Trophoblast cell (in vitro differentiated cells and primary cell): ENCODE data around the gene NPAS1.

Experiments used
- DNase-seq, 2 donors: peaks; one replicate each; pipeline ENCODE4 v3.0.0-alpha.2; 2016
- H2AFZ ChIP-seq: 2 replicates; pipeline ENCODE4 v1.6.1; 2013; ENCODE audit warnings: low read length, moderate library complexity, mild to moderate bottlenecking; ENCODE audit not compliant: insufficient read depth, poor library complexity
- H2AK5ac ChIP-seq: 2 replicates; pipeline ENCODE4 v1.6.1; 2013; ENCODE audit warnings: mild to moderate bottlenecking, low read length
- H2BK120ac ChIP-seq: 2 replicates; pipeline ENCODE4 v1.6.1; 2013; ENCODE audit warnings: low read length, mild to moderate bottlenecking, moderate library complexity; ENCODE audit not compliant: insufficient read depth, poor library complexity
- H2BK12ac ChIP-seq: 2 replicates; pipeline ENCODE4 v1.6.1; 2013; ENCODE audit warnings: mild to moderate bottlenecking, low read length, moderate library complexity
- H2BK5ac ChIP-seq: 2 replicates; pipeline ENCODE4 v1.6.1; 2013; ENCODE audit warnings: low read length, low read depth, moderate library complexity, mild to moderate bottlenecking; ENCODE audit not compliant: poor library complexity
- H3K14ac ChIP-seq: 2 replicates; pipeline ENCODE4 v1.6.1; 2013; ENCODE audit warnings: mild to moderate bottlenecking, low read length
- H3K18ac ChIP-seq: 2 replicates; pipeline ENCODE4 v1.6.1; 2013; ENCODE audit warnings: mild to moderate bottlenecking, low read length
- H3K23ac ChIP-seq: 2 replicates; pipeline ENCODE4 v1.6.1; 2013; ENCODE audit warnings: low read length
- H3K27ac ChIP-seq: 2 replicates; pipeline ENCODE4 v1.5.1; 2013; ENCODE audit warnings: low read depth, mild to moderate bottlenecking, inconsistent platforms, low read length, moderate library complexity
- H3K27me3 ChIP-seq: 2 replicates; pipeline ENCODE4 v1.6.1; 2013; ENCODE audit warnings: inconsistent platforms, mild to moderate bottlenecking, low read length, moderate library complexity; ENCODE audit not compliant: insufficient read depth
- H3K36me3 ChIP-seq, 2 experiments: 1 replicate in 1 of 2; 2 replicates in 1 of 2; pipeline ENCODE4 v1.6.1; 2013; ENCODE audit warnings: low read length in 2 of 2, mild to moderate bottlenecking in 2 of 2, moderate library complexity in 1 of 2; ENCODE audit not compliant: insufficient read depth in 2 of 2, control insufficient read depth in 1 of 2
- H3K4ac ChIP-seq: 2 replicates; pipeline ENCODE4 v1.6.1; 2013; ENCODE audit warnings: low read depth, mild to moderate bottlenecking, low read length, moderate library complexity
- H3K4me1 ChIP-seq, 2 experiments: 1 replicate in 1 of 2; 2 replicates in 1 of 2; pipeline ENCODE4 v1.6.1; 2013; ENCODE audit warnings: low read length in 2 of 2, mild to moderate bottlenecking in 2 of 2, moderate library complexity in 1 of 2; ENCODE audit not compliant: insufficient read depth in 2 of 2, control insufficient read depth in 1 of 2
- H3K4me2 ChIP-seq: 2 replicates; pipeline ENCODE4 v1.6.1; 2013; ENCODE audit warnings: inconsistent platforms, mild to moderate bottlenecking, low read length, moderate library complexity
- H3K4me3 ChIP-seq: 2 replicates; pipeline ENCODE4 v1.5.1; 2013; ENCODE audit warnings: mild to moderate bottlenecking, low read depth, low read length, inconsistent platforms
- H3K79me1 ChIP-seq: one replicate; pipeline ENCODE4 v1.6.1; 2013; ENCODE audit warnings: low read length
- H3K79me2 ChIP-seq: 2 replicates; pipeline ENCODE4 v1.6.1; 2013; ENCODE audit warnings: low read length, mild to moderate bottlenecking; ENCODE audit not compliant: control insufficient read depth, insufficient read depth, poor library complexity
- H3K9ac ChIP-seq: 2 replicates; pipeline ENCODE4 v1.6.1; 2013; ENCODE audit warnings: mild to moderate bottlenecking, low read length
- H3K9me3 ChIP-seq: 2 replicates; pipeline ENCODE4 v1.6.1; 2013; ENCODE audit warnings: low read depth, mild to moderate bottlenecking, control low read depth, inconsistent platforms, low read length; ENCODE audit not compliant: insufficient read depth
- H4K12ac ChIP-seq: 2 replicates; pipeline ENCODE4 v1.6.1; 2013; ENCODE audit warnings: low read depth, mild to moderate bottlenecking, low read length, moderate library complexity
- H4K8ac ChIP-seq: 2 replicates; pipeline ENCODE4 v1.6.1; 2013; ENCODE audit warnings: low read depth, mild to moderate bottlenecking, low read length, moderate library complexity
- H4K91ac ChIP-seq: one replicate; pipeline ENCODE4 v1.6.1; 2013; ENCODE audit warnings: low read depth, mild to moderate bottlenecking, low read length, moderate library complexity
- WGBS: extraction: QIAGEN DNeasy Blood & Tissue Kit; methylation state at CpG from one replicate; pipeline ENCODE4 v1.1.7; 2013; ENCODE audit warnings: missing lambda C conversion rate; ENCODE audit not compliant: insufficient read length, insufficient coverage; ENCODE audit errors: extremely low coverage; 5-methylcytosine and 5-hydroxymethylcytosine counted together

NPAS1 gene

DNA sequence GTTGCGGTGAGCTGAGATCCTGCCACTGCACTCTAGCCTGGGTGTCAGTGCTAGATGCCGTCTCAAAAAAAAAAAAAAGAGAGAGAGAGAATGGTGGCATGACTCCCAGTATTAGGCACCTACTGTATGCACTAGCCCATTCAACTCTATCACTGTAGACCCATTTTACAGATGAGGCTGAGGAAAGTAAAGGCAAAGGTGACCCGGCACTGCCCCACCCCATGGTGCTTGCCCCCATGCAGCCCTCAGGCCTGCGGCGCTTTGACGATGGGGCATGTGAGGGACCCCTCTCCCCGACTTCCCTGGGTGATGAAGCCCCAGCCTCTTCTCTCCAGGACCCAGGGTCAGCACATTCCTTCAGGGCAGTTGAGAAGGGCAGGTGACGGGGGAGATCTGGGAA, 7.3 kb downstream of the NPAS1 start:
- H3K14ac ChIP-seq = no peak overlapping the region
- H2BK12ac ChIP-seq = no peak overlapping the region
- H3K4me2 ChIP-seq = no peak overlapping the region
- no peak overlapping the region for H4K12ac ChIP-seq
- no peak for DNase-seq
- peaks cover 3% of the 10 kb centered on the region for H3K9me3 ChIP-seq
- no peak overlapping the region for H3K4me3 ChIP-seq
- no peak overlapping the region for H4K91ac ChIP-seq
- H3K18ac ChIP-seq = no peak overlapping the region
- H2AFZ ChIP-seq = no peak overlapping the region
- H3K27ac ChIP-seq = no peak overlapping the region
- H3K79me2 ChIP-seq = no peaks in the 10 kb centered on the region
- H2BK120ac ChIP-seq = no peak overlapping the region
- H3K9ac ChIP-seq = no peak overlapping the region
- H2BK5ac ChIP-seq = no peak overlapping the region
- H3K4ac ChIP-seq = no peak overlapping the region
- no peaks in the 10 kb centered on the region for H3K36me3 ChIP-seq
- H3K79me1 ChIP-seq = no peaks in the 10 kb centered on the region
- H3K4me1 ChIP-seq = no peaks in the 10 kb centered on the region
- no peak overlapping the region for H4K8ac ChIP-seq
- peaks cover 17% of the 10 kb centered on the region for H3K27me3 ChIP-seq
- H2AK5ac ChIP-seq = no peak overlapping the region
- H3K23ac ChIP-seq = no peak overlapping the region
- WGBS = no CpG with 5 or more reads among the region's 8 CpGs

DNA sequence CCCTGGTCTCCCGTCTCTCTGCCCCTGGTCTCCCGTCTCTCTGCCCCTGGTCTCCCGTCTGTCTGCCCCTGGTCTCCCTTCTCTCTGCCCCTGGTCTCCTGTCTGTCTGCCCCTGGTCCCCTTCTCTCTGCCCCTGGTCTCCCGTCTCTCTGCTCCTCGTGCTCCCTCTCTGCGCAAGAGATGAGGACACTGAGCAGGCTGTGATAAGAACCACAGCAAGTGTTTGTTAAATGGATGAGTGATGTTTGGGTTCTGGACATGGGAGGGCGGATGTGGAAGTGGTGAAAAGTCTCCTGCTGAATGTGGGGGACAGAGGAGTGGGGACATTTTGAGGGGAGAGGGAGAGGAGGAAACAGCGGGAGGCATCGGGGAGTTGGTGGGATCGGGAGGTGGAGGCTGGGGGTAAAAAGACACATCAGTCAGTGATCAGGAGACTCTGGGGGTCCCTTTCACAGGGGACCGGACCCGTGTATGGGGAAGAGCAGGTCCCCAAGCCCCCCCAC, 8.0 kb downstream of the NPAS1 start:
- no peak overlapping the region for H3K4ac ChIP-seq
- no peak overlapping the region for H3K23ac ChIP-seq
- no peak overlapping the region for H3K14ac ChIP-seq
- H3K27me3 ChIP-seq = peaks cover 10% of the 10 kb centered on the region
- H3K18ac ChIP-seq = no peak overlapping the region
- no peak overlapping the region for H3K4me2 ChIP-seq
- H2BK120ac ChIP-seq = no peak overlapping the region
- H3K9ac ChIP-seq = no peak overlapping the region
- no peak overlapping the region for H2BK12ac ChIP-seq
- no peak overlapping the region for H4K91ac ChIP-seq
- no peak overlapping the region for H4K12ac ChIP-seq
- DNase-seq = no peak
- no peaks in the 10 kb centered on the region for H3K4me1 ChIP-seq
- no peaks in the 10 kb centered on the region for H3K79me2 ChIP-seq
- peaks cover 3% of the 10 kb centered on the region for H3K9me3 ChIP-seq
- no peak overlapping the region for H3K4me3 ChIP-seq
- no peak overlapping the region for H2BK5ac ChIP-seq
- H2AK5ac ChIP-seq = no peak overlapping the region
- no peak overlapping the region for H3K27ac ChIP-seq
- no peaks in the 10 kb centered on the region for H3K36me3 ChIP-seq
- WGBS = no CpG with 5 or more reads among the region's 12 CpGs
- no peak overlapping the region for H2AFZ ChIP-seq
- no peaks in the 10 kb centered on the region for H3K79me1 ChIP-seq
- no peak overlapping the region for H4K8ac ChIP-seq

GRCh38 chr19:47028195-47028601, 8.6 kb downstream of the NPAS1 start:
- Histone ChIP-seq H3K27me3 (peaks cover 4% of the 10 kb centered on the region), H3K4ac (no peak overlapping the region), H3K4me3 (no peak overlapping the region), H4K91ac (no peak overlapping the region), H3K9me3 (peaks cover 3% of the 10 kb centered on the region), H2AFZ (no peak overlapping the region), H3K79me1 (no peaks in the 10 kb centered on the region), H3K23ac (no peak overlapping the region), H3K27ac (no peak overlapping the region), H2BK5ac (no peak overlapping the region), H2BK120ac (no peak overlapping the region), H3K9ac (no peak overlapping the region), H4K8ac (no peak overlapping the region), H3K4me2 (no peak overlapping the region), H3K36me3 (no peaks in the 10 kb centered on the region), H2AK5ac (no peak overlapping the region), H3K14ac (no peak overlapping the region), H4K12ac (no peak overlapping the region), H3K18ac (no peak overlapping the region), H2BK12ac (no peak overlapping the region), H3K79me2 (no peaks in the 10 kb centered on the region), H3K4me1 (no peaks in the 10 kb centered on the region)
- no peak for DNase-seq
- WGBS = no CpG with 5 or more reads among the region's 14 CpGs

GRCh38 chr19:47032171-47032811, 12.7 kb downstream of the NPAS1 start:
- no peak overlapping the region for H4K12ac ChIP-seq
- H2AFZ ChIP-seq = no peak overlapping the region
- H2BK12ac ChIP-seq = no peak overlapping the region
- no peak overlapping the region for H3K23ac ChIP-seq
- H4K8ac ChIP-seq = no peak overlapping the region
- H3K36me3 ChIP-seq = no peaks in the 10 kb centered on the region
- no peak overlapping the region for H3K27ac ChIP-seq
- H3K9ac ChIP-seq = no peak overlapping the region
- no peaks in the 10 kb centered on the region for H3K27me3 ChIP-seq
- no peaks in the 10 kb centered on the region for H3K79me1 ChIP-seq
- H2BK120ac ChIP-seq = no peak overlapping the region
- no peaks in the 10 kb centered on the region for H3K9me3 ChIP-seq
- no peak overlapping the region for H3K4me2 ChIP-seq
- peak; percentile 42 to 70 for DNase-seq
- H2BK5ac ChIP-seq = no peak overlapping the region
- no peak overlapping the region for H3K14ac ChIP-seq
- H3K4me1 ChIP-seq = peaks cover 0 to 2% of the 10 kb centered on the region in 2 experiments
- no peak overlapping the region for H3K4me3 ChIP-seq
- H3K18ac ChIP-seq = no peak overlapping the region
- H2AK5ac ChIP-seq = no peak overlapping the region
- H3K79me2 ChIP-seq = no peaks in the 10 kb centered on the region
- no CpG with 5 or more reads among the region's 17 CpGs for WGBS
- H4K91ac ChIP-seq = no peak overlapping the region
- H3K4ac ChIP-seq = no peak overlapping the region
